ENCODE results near the gene AK4.
"Not testable (repeated sequence)": the region's sequence is repeated elsewhere in the genome, so short reads cannot be mapped to it uniquely, and the experiment has no call there.

The AK4 gene

DNA sequence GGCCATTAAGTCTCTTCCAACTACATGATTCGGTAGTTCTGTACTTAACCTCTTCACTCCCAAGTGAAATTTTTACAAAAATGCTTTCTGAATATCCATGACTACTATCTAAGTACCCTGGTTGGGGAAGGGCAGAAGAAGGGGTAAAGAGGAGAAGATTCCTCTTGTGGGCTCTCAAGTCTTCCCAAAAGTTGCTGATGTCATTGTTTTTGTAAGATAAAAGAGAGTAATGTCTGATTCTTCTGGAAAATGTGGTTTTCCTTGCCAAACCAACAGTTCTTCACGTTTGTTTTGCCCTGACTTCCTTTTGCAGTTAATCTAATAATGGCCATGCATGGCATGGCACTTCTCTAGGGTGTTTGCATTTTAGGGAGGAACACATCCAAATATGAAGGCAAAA, 34.7 kb upstream of the AK4 start:
- no peak overlapping the region for H3K27ac ChIP-seq
- no peak for TF ChIP-seq ZFX (IDR thresholded peaks at IDR 0.05; ENCODE audit: borderline replicate concordance)
- TF ChIP-seq, protein P1, sequence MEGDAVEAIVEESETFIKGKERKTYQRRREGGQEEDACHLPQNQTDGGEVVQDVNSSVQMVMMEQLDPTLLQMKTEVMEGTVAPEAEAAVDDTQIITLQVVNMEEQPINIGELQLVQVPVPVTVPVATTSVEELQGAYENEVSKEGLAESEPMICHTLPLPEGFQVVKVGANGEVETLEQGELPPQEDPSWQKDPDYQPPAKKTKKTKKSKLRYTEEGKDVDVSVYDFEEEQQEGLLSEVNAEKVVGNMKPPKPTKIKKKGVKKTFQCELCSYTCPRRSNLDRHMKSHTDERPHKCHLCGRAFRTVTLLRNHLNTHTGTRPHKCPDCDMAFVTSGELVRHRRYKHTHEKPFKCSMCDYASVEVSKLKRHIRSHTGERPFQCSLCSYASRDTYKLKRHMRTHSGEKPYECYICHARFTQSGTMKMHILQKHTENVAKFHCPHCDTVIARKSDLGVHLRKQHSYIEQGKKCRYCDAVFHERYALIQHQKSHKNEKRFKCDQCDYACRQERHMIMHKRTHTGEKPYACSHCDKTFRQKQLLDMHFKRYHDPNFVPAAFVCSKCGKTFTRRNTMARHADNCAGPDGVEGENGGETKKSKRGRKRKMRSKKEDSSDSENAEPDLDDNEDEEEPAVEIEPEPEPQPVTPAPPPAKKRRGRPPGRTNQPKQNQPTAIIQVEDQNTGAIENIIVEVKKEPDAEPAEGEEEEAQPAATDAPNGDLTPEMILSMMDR (IDR thresholded peaks at IDR 0.05), result no peak

DNA sequence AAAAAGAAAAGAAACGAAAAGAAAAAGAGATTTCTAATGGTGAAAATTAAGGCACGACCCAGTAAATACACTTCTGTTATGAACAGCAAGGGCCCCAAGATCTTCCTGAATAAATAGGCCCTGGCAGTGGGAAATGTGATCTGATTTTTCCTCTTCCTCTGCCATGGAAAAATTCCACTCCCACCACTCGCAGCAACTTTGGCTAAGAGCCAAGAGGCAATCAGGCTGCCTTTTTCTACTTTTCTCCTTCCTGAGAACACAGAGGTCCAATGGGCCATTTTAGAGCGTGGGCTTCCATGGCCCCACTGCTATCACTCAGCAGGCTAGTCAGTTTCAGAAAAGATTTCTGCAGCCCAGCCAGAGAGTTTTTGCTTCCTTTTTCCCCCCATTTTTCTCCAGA, 33.7 kb upstream of the AK4 start:
- no peak overlapping the region for H3K27ac ChIP-seq
- TF ChIP-seq, protein P1 (IDR thresholded peaks at IDR 0.05), result no peak
- TF ChIP-seq ZFX (IDR thresholded peaks at IDR 0.05; ENCODE audit: borderline replicate concordance), result no peak

DNA sequence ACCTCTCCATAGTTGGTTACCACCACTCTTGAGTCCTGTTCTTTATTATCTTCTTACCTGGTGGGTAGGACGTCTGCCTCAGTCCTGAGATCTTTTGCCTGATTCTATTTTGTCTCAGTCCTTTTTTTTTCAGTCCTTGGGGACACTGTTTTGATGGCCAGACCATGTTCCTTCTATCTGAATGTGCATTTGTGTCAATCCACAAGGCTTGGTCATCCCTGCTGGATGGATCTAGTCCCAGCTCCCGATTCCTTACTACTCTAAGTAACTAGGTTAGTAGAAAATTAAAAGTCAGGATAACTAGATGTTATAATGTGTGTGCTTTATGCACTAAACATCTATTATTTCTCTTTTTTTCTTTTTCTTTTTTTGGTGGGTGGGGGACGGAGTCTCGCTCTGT, 28.1 kb upstream of the AK4 start:
- H3K27ac ChIP-seq, result no peak overlapping the region
- TF ChIP-seq ZFX (IDR thresholded peaks at IDR 0.05; ENCODE audit: borderline replicate concordance), result no peak
- TF ChIP-seq, protein P1 (IDR thresholded peaks at IDR 0.05), result no peak

GRCh38 chr1:65129104-65129503, 18.9 kb upstream of the AK4 start:
- not testable (repeated sequence) for H3K27ac ChIP-seq

GRCh38 chr1:65138524-65138923, 9.5 kb upstream of the AK4 start:
- no peak overlapping the region for H3K27ac ChIP-seq
- no peak for TF ChIP-seq ZFX (IDR thresholded peaks at IDR 0.05; ENCODE audit: borderline replicate concordance)
- TF ChIP-seq, protein P1 (IDR thresholded peaks at IDR 0.05), result no peak

GRCh38 chr1:65139793-65140192, 8.2 kb upstream of the AK4 start:
- H3K27ac ChIP-seq, result not testable (repeated sequence)

DNA sequence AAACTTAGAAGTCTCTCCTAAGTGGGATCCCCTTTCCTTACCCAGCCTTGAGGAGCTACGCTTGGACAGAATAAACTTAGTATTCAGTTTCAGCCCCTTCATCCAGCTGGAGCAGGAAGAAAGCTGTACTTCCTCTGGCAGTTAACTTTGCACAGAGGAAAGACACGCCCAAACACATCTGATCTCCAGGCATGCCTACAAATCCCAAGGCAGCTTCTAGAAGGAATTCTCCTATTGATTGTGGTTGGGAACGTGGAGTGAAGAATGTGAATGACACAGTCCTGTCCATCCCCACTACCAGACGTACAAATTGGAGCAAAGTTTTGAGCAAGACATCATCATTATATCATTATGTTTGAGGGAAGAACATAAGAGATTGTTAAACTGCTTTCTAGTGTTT, 6.6 kb upstream of the AK4 start:
- TF ChIP-seq, protein P1 (IDR thresholded peaks at IDR 0.05), result no peak
- no peak for TF ChIP-seq ZFX (IDR thresholded peaks at IDR 0.05; ENCODE audit: borderline replicate concordance)
- H3K27ac ChIP-seq, result no peak overlapping the region

DNA sequence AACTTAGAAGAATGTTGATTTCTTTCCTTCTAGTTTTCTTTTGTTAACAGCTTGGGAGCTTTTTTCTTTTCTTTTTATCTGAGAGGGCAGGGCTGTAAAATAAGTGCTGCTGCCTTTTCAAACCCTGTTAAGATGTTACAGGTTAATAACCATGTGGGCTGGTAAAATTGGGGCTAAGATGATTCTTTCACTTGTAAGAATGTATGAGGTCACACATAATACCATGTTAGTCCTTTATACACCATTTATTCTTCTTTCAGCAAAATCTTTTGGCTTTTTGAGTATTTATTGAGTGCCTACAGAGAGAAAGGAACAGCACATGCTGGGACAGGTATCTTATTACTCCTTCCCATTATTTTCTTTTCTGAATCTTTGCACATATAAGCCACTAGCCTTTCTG, 6.1 kb upstream of the AK4 start:
- no peak overlapping the region for H3K27ac ChIP-seq
- TF ChIP-seq, protein P1 (IDR thresholded peaks at IDR 0.05), result no peak
- no peak for TF ChIP-seq ZFX (IDR thresholded peaks at IDR 0.05; ENCODE audit: borderline replicate concordance)

GRCh38 chr1:65143112-65143658, 4.8 kb upstream of the AK4 start:
- not testable (repeated sequence) for H3K27ac ChIP-seq

Measured in 22Rv1 (cell line).